Inferior parietal cortex (tissue), 1 donor: Measurements from ENCODE around the gene POU2AF3.

ENCODE experiments used
- DNase-seq: peaks from one replicate; pipeline ENCODE4 v3.0.0-alpha.2; 2016; ENCODE audit errors: extremely low spot score

POU2AF3 gene

GRCh38 chr11:111329306-111330204 lies 31.2 kb downstream of the POU2AF3 start:
- peak; percentile 16 for DNase-seq

- DNase-seq: no peak
Observed at GRCh38 chr11:111330234-111330893, 32.0 kb downstream of the POU2AF3 start.

- no peak for DNase-seq
Observed at GRCh38 chr11:111331711-111332479, 33.5 kb downstream of the POU2AF3 start.

GRCh38 chr11:111334532-111335502 lies 36.5 kb downstream of the POU2AF3 start:
- DNase-seq: no peak

GRCh38 chr11:111335549-111335948 lies 37.2 kb downstream of the POU2AF3 start:
- DNase-seq: no peak

GRCh38 chr11:111336062-111336461 lies 37.7 kb downstream of the POU2AF3 start:
- DNase-seq: no peak

GRCh38 chr11:111336582-111337256 lies 38.4 kb downstream of the POU2AF3 start:
- DNase-seq: no peak

- no peak for DNase-seq
Observed at GRCh38 chr11:111339758-111340388, 41.5 kb downstream of the POU2AF3 start.

GRCh38 chr11:111342329-111342728 lies 44.0 kb downstream of the POU2AF3 start:
- no peak for DNase-seq

GRCh38 chr11:111344032-111344431 lies 45.7 kb downstream of the POU2AF3 start:
- no peak for DNase-seq

GRCh38 chr11:111347002-111347722 lies 48.8 kb downstream of the POU2AF3 start:
- no peak for DNase-seq

- no peak for DNase-seq
Observed at GRCh38 chr11:111347723-111348115, 49.4 kb downstream of the POU2AF3 start.

GRCh38 chr11:111348147-111348546 lies 49.8 kb downstream of the POU2AF3 start:
- no peak for DNase-seq

GRCh38 chr11:111349191-111349695 lies 50.9 kb downstream of the POU2AF3 start:
- DNase-seq: no peak

- no peak for DNase-seq
Observed at GRCh38 chr11:111350811-111351210, 52.5 kb downstream of the POU2AF3 start.

- DNase-seq: no peak
Observed at GRCh38 chr11:111351374-111352055, 53.2 kb downstream of the POU2AF3 start.

- DNase-seq: no peak
Observed at GRCh38 chr11:111352231-111352746, 53.9 kb downstream of the POU2AF3 start.
